Osteoblast (primary cell): ENCODE results near the gene WHRN. TPM values are rescaled to one million over a fixed set of nuclear protein-coding genes. Genes with fewer than 3 reads are reported as not detected.

Experiments used
- DNase-seq: peaks from one replicate; pipeline ENCODE4 v3.0.0; 2011; ENCODE audit warnings: low spot score, mixed read lengths; ENCODE audit not compliant: insufficient read length; ENCODE audit errors: missing footprints
- H2AFZ ChIP-seq: 2 replicates; pipeline ENCODE4 v1.6.0; 2011; ENCODE audit warnings: mild to moderate bottlenecking, low read length
- H3K27ac ChIP-seq: 2 replicates; pipeline ENCODE4 v1.5.1; 2011; ENCODE audit warnings: mild to moderate bottlenecking, low read depth, low read length, moderate library complexity
- H3K27me3 ChIP-seq: 2 replicates; pipeline ENCODE4 v1.6.0; 2012; ENCODE audit warnings: mild to moderate bottlenecking, control low read depth, inconsistent platforms, low read length, moderate library complexity; ENCODE audit not compliant: insufficient read depth
- H3K36me3 ChIP-seq: 2 replicates; pipeline ENCODE4 v1.5.1; 2011; ENCODE audit warnings: mild to moderate bottlenecking, low read length, control low read depth, moderate library complexity; ENCODE audit not compliant: insufficient read depth
- H3K4me1 ChIP-seq: 2 replicates; pipeline ENCODE4 v1.5.1; 2011; ENCODE audit warnings: mild to moderate bottlenecking, low read length, control low read depth, moderate library complexity; ENCODE audit not compliant: insufficient read depth
- H3K4me2 ChIP-seq: 2 replicates; pipeline ENCODE4 v1.6.0; 2011; ENCODE audit warnings: mild to moderate bottlenecking, low read length; ENCODE audit not compliant: insufficient read depth
- H3K4me3 ChIP-seq: fragments of 200-600 bp; sonication (generic); 3 replicates; pipeline ENCODE4 v1.5.1; 2012; ENCODE audit warnings: mild to moderate bottlenecking, low read length, inconsistent platforms; ENCODE audit not compliant: insufficient read depth
- H3K79me2 ChIP-seq: 2 replicates; pipeline ENCODE4 v1.6.0; 2012; ENCODE audit warnings: mild to moderate bottlenecking, low read length, control low read depth, inconsistent platforms; ENCODE audit not compliant: insufficient read depth
- H3K9me3 ChIP-seq: 2 replicates; pipeline ENCODE4 v1.5.1; 2011; ENCODE audit warnings: low read depth, low read length, control low read depth
- H4K20me1 ChIP-seq: 2 replicates; pipeline ENCODE4 v1.6.0; 2012; ENCODE audit warnings: mild to moderate bottlenecking, low read length, control low read depth; ENCODE audit not compliant: insufficient read depth
- CTCF ChIP-seq: IDR thresholded peaks from 2 replicates; pipeline ENCODE4 v1.5.1; 2011; ENCODE audit warnings: mild to moderate bottlenecking, low read depth, low read length, moderate library complexity; ENCODE audit errors: extremely low read depth
- total RNA-seq: library from RNA; depleted of rRNA; stranded (reverse); fragments of >200 nt; gene quantifications from 2 replicates; pipeline ENCODE4 v1.2.3, GENCODE V29; 2012

The WHRN gene
- total RNA-seq, 1 donor, result 2.2 TPM

GRCh38 chr9:114370251-114370967 is 134.9 kb downstream of the WHRN start:
- Histone ChIP-seq H3K4me2 (no peak overlapping the region), H2AFZ (no peak overlapping the region), H4K20me1 (peaks cover 4% of the 10 kb centered on the region), H3K27ac (no peak overlapping the region), H3K27me3 (no peaks in the 10 kb centered on the region), H3K4me1 (peaks cover 23% of the 10 kb centered on the region), H3K9me3 (no peaks in the 10 kb centered on the region), H3K36me3 (peaks cover 10% of the 10 kb centered on the region), H3K79me2 (no peaks in the 10 kb centered on the region), H3K4me3 (no peak overlapping the region)
- no peak for TF ChIP-seq CTCF
- no peak for DNase-seq

GRCh38 chr9:114369216-114370130 is 135.8 kb downstream of the WHRN start:
- Histone ChIP-seq H3K27me3 (no peaks in the 10 kb centered on the region), H3K4me3 (no peak overlapping the region), H3K4me1 (peaks cover 27% of the 10 kb centered on the region), H3K79me2 (no peaks in the 10 kb centered on the region), H4K20me1 (no peaks in the 10 kb centered on the region), H3K27ac (no peak overlapping the region), H3K4me2 (no peak overlapping the region), H3K36me3 (peaks cover 10% of the 10 kb centered on the region), H2AFZ (no peak overlapping the region), H3K9me3 (no peaks in the 10 kb centered on the region)
- TF ChIP-seq CTCF, result no peak
- no peak for DNase-seq

- no peak overlapping the region for H3K27ac ChIP-seq
- H4K20me1 ChIP-seq, result no peaks in the 10 kb centered on the region
- H3K4me2 ChIP-seq, result no peak overlapping the region
- no peaks in the 10 kb centered on the region for H3K79me2 ChIP-seq
- no peak overlapping the region for H2AFZ ChIP-seq
- peaks cover 10% of the 10 kb centered on the region for H3K36me3 ChIP-seq
- no peak for TF ChIP-seq CTCF
- H3K4me1 ChIP-seq, result peaks cover 40% of the 10 kb centered on the region
- no peak overlapping the region for H3K4me3 ChIP-seq
- no peaks in the 10 kb centered on the region for H3K27me3 ChIP-seq
- no peak for DNase-seq
- no peaks in the 10 kb centered on the region for H3K9me3 ChIP-seq
Observed at GRCh38 chr9:114367772-114368569, 137.3 kb downstream of the WHRN start.
